Stimulated activated CD4-positive, alpha-beta T cell treated with anti-CD3 and anti-CD28 coated beads, Interleukin-12 subunit alpha, Interleukin-12 subunit beta, amount 100 ng/mL, for 48 hours (primary cell): Measurements from ENCODE around the gene TLL2.

Source experiments
- DNase-seq, 3 donors: peaks; one replicate each; pipeline ENCODE4 v3.0.0-alpha.2; 2020; ENCODE audit warnings: low read depth in 2 of 3, low spot score in 1 of 3

TLL2 gene

GRCh38 chr10:96397902-96398301 is 115.8 kb downstream of the TLL2 start:
- no peak for DNase-seq

GRCh38 chr10:96395931-96396877 is 117.5 kb downstream of the TLL2 start:
- peak; percentile 23 to 52 (median 37) for DNase-seq

DNA sequence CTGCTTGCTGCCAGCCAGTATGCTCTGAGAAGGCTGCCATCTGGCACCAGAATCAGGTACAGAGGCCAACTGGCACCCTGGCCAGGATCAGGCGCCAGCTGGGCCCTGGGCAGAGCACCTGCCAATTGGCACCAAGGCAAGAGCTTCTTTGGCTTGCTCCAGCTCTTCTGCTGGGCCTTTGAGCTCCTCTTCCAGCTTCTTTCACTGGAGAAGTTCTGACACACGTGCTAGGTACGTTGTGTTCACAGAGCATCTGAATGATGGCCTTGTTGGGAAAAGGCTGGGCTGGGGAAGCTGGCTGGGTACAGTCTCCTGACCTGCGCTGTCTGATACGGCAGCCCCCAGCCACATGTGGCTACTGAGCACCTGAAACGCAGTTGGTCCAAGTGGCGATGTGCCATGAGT is 123.3 kb downstream of the TLL2 start:
- DNase-seq = no peak

GRCh38 chr10:96389785-96390184 is 123.9 kb downstream of the TLL2 start:
- DNase-seq = no peak

- DNase-seq = no peak
Observed at GRCh38 chr10:96387601-96388000, 126.1 kb downstream of the TLL2 start.

DNA sequence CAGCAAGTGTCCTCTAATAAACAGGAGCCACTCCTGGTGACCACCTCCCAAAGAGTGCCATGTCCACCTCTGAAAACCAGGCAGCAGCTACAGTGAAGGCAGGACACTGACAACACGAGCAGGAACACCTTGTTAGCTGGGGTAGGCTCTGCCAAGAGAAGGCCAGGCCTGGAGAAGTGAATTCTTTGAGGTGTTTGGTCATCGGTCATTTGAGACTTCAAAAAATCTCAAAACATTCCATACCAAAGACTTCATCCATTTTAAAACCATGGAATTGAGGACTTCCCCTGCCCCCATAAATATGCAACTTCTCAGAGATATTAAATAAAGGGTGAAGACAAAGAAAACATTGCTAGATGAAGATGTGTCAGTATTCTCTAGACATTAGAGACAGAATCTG is 126.6 kb downstream of the TLL2 start:
- DNase-seq = no peak

DNA sequence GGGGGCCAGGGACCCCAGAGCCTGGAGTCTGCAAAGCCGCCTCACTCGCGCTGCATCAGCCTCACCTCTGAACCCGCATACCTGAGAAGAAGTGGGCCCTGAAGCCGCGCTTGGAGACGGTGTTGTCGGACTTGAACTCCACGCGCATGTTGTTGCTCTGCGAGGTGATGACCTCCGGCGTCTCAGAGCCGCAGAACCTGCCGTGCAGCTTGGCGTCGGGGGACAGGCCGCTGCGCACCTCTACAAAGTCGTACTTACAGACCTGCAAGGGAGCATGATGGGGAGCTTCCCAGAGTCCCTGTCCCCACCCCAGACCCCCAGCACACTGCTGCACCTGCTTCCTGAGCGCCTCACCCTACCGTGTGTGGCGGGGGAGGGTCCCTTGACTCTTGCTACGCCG is 129.2 kb downstream of the TLL2 start:
- DNase-seq = no peak

GRCh38 chr10:96380821-96381220 is 132.9 kb downstream of the TLL2 start:
- no peak for DNase-seq

GRCh38 chr10:96379758-96380157 is 134.0 kb downstream of the TLL2 start:
- DNase-seq = no peak

GRCh38 chr10:96378741-96379140 is 135.0 kb downstream of the TLL2 start:
- DNase-seq = no peak

GRCh38 chr10:96377816-96378294 is 135.9 kb downstream of the TLL2 start:
- DNase-seq = no peak

DNA sequence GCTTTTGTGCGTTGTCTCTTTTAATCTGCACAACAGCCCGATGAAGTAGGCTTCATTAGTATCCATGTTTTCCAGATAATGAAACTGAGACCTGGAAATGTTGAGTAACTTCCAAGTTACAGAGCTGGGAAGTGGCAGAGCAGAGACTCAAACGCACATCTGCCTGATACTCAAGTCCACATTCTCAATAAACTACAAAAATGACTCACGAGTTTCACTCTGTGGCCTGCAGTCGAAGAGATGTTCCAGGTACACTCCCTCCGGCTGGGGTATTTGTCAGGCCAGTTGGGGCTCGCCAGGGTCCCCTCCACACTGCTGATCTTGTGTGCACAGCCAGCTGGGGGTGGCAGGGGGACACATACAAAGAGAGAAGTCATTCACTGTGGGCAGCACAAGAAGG is 137.2 kb downstream of the TLL2 start:
- no peak for DNase-seq

DNA sequence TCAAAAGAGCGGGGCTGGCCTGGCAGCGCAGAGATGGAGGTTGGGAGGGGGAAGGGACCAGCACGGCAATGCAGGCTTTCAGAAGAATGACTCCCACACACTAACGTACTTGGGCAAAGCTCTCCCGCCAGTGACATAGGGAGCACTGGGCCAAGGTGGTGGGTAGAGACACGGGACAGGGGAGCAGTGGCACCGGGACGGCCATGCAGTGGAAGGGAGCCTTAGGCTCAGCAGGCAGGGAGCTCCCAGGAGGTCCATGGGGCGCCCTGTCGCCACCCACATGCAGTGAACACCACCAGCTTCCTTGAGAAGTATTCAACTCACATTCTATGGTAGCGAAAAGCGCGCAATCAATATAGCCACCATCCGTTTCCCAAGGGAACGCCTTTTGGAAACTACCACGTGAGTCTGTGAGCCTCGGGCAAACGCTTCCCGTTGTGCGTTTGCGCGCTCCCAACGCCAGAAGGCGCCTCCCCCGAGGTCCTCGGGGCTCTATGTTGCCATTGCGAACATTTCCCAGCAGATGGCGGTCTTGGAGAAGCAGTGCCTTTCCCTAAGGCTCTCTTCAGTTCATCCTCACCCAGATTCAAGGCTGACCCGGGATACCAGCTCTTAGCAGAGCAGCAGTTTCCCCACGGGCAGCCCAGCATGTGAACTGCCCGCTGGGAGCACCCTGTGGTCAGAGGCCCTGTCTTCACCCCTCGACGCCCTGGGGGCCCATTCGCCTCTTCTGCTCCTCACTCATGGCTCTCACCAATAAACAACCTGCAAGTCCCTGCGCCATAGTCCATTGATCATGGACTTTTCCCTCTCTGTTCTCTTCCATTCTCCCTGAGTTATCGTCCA is 138.5 kb downstream of the TLL2 start:
- DNase-seq = peak; percentile 61 to 83 (median 70)

- DNase-seq = no peak
Observed at GRCh38 chr10:96374639-96374984, 139.1 kb downstream of the TLL2 start.

DNA sequence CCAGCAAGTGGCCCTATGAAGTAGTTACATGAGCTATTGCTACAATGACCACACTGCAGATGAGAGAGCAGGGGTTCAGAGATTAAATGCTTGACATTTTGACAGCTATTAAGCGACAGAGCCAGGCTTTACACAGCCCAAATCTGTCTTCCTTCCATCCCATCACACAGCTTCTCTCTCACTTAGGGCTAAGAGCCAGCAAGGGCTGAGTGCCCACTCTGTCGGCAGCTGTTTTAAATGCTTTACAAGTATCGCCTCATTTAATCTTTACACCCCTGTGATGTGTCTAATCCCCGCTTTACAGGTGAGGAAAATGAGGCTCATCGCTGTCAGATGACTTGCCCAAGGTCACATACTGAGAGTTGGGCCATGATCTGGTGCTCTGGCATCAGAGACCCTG is 139.7 kb downstream of the TLL2 start:
- no peak for DNase-seq

DNA sequence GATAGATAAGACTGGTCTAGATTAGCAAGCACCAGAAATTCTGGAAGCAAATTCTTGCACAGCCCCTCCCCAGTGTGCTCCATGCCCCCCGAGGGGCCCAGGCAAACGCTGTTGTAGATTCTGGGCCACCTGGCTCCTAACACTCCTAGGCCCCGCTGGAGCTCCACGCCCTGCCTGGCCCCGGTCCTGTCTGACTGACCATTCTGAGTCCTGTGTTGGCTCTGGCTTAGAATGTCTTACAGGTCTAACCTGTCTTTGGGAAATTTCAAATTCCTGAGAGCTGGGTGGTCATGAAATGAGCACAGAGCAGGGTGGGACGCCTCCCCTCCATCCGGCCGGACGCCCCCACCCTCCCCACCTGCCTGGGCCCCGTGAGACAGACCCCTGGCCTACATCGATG is 142.4 kb downstream of the TLL2 start:
- DNase-seq = no peak

- DNase-seq = peak; percentile 15 to 58 (median 18)
Observed at GRCh38 chr10:96370584-96371157, 143.1 kb downstream of the TLL2 start.

- DNase-seq = no peak
Observed at GRCh38 chr10:96369890-96370583, 143.7 kb downstream of the TLL2 start.

DNA sequence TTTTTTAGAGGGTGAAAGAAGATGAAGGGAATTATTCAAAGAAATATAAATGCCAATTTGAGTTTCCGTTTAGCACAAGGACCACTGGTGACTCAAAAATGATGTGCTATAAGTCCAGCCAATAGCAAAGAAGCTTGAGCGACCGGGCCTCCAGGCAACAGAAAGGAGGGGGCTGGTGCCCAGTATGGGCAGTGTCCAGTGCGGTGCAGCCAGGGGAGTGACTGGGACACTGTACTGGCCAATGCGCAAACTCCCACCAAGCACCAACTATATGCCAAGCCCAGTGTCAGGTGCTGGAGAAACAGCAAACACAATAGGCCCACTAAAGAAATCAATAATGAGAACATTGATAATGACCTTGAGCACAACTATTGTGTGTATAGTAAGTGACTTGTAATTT is 144.8 kb downstream of the TLL2 start:
- no peak for DNase-seq

DNA sequence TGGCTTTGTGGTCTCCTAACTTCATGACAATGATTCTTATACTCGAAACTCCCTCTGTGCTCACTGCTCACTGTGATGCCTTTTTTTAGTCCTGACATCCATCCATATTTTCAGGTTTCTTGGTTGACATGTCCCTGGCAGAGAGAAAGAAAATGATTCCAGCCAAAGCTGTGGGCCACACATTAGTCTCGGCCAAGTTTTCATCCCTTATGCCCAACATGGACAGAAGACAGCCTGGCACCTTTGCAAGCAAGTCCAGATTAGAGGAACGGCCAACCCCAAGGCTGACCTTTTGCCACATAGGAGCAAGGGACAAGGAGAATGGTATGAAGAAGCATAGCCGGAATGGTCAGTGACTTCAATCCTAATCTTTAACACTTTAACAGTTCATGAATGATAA is 146.3 kb downstream of the TLL2 start:
- DNase-seq = no peak

GRCh38 chr10:96366508-96366907 is 147.2 kb downstream of the TLL2 start:
- DNase-seq = no peak
